ENCODE results near the gene PCGF2.

The PCGF2 gene

GRCh38 chr17:38716368-38717005, 31.6 kb downstream of the PCGF2 start:
- DNase-seq: no peak

GRCh38 chr17:38715216-38715943, 32.8 kb downstream of the PCGF2 start:
- DNase-seq: no peak

- no peak for DNase-seq
Measured at GRCh38 chr17:38713456-38714075, 34.6 kb downstream of the PCGF2 start.

- DNase-seq: no peak
Measured at GRCh38 chr17:38712593-38712992, 35.5 kb downstream of the PCGF2 start.

- no peak for DNase-seq
Measured at GRCh38 chr17:38711792-38712571, 36.2 kb downstream of the PCGF2 start.

GRCh38 chr17:38710985-38711384, 37.2 kb downstream of the PCGF2 start:
- DNase-seq: no peak

GRCh38 chr17:38710604-38710962, 37.6 kb downstream of the PCGF2 start:
- no peak for DNase-seq

- no peak for DNase-seq
Measured at GRCh38 chr17:38709864-38710603, 38.1 kb downstream of the PCGF2 start.

- no peak for DNase-seq
Measured at GRCh38 chr17:38709104-38709820, 38.9 kb downstream of the PCGF2 start.

GRCh38 chr17:38707678-38708351, 40.3 kb downstream of the PCGF2 start:
- no peak for DNase-seq

- DNase-seq: no peak
Measured at GRCh38 chr17:38706505-38707216, 41.5 kb downstream of the PCGF2 start.

GRCh38 chr17:38705803-38706504, 42.2 kb downstream of the PCGF2 start:
- DNase-seq: no peak

GRCh38 chr17:38705523-38705802, 42.7 kb downstream of the PCGF2 start:
- DNase-seq: no peak

GRCh38 chr17:38704606-38705522, 43.3 kb downstream of the PCGF2 start, which contains the start of gene MLLT6:
Gene MLLT6 (plus strand): TSS chr17:38705273. CDS start chr17:38705633, 360 bp downstream.
- DNase-seq: peak; percentile 17

- DNase-seq: peak; percentile 97
Measured at GRCh38 chr17:38703742-38704605, 44.2 kb downstream of the PCGF2 start.

GRCh38 chr17:38702916-38703741, 45.0 kb downstream of the PCGF2 start:
- DNase-seq: no peak
